K562 (cell line): Measurements from ENCODE around the gene ZBTB14. TPM values are rescaled to one million over a fixed set of nuclear protein-coding genes. Genes with fewer than 3 reads are reported as not detected.

Experiments used
- BHLHE40 ChIP-seq: IDR thresholded peaks from 2 replicates; pipeline ENCODE4 v1.6.1; 2011; ENCODE audit warnings: low read length, improper control_type of control experiment
- NFXL1 ChIP-seq: fragments of 450-650 bp; formaldehyde crosslinking; IDR thresholded peaks from 2 replicates; pipeline ENCODE4 v1.4.0; 2021; ENCODE audit warnings: mild to moderate bottlenecking
- RAD21 ChIP-seq, 2 experiments: fragments of 250-450 bp in 1 of 2; fragments of 450-650 bp in 1 of 2; sonication (Bioruptor Pico) in 1 of 2; formaldehyde crosslinking in 1 of 2; IDR thresholded peaks in 1 of 2; conservative IDR thresholded peaks in 1 of 2; 2 replicates each; pipeline versions ENCODE4 v1.4.0 to v1.8.0; 2020 to 2022; ENCODE audit warnings: mild to moderate bottlenecking in 2 of 2, moderate library complexity in 1 of 2
- SUPT5H ChIP-seq: fragments of 450-650 bp; IDR thresholded peaks from 2 replicates; pipeline ENCODE4 v1.6.1; 2016
- TCFL5 ChIP-seq: fragments of 250-450 bp; sonication (Bioruptor Pico); conservative IDR thresholded peaks from 2 replicates; pipeline ENCODE4 v1.6.1; 2021; ENCODE audit warnings: mild to moderate bottlenecking, moderate library complexity, matching md5 sums
- ZNF12 ChIP-seq: sonication (generic); formaldehyde crosslinking; IDR thresholded peaks from 2 replicates; pipeline ENCODE4 v1.4.0; 2020; ENCODE audit warnings: mild to moderate bottlenecking, missing genetic modification reagents
- ZNF583 ChIP-seq: fragments of 250-450 bp; sonication (Bioruptor Pico); IDR thresholded peaks from 2 replicates; pipeline ENCODE4 v1.4.0; 2020
- ZNF699 ChIP-seq: fragments of 250-450 bp; sonication (Bioruptor Pico); IDR thresholded peaks from 2 replicates; pipeline ENCODE4 v1.8.0; 2021; ENCODE audit warnings: mild to moderate bottlenecking, moderate library complexity; ENCODE audit not compliant: insufficient replicate concordance
- ZNF717 ChIP-seq: fragments of 250-450 bp; sonication (Bioruptor Pico); IDR thresholded peaks from 2 replicates; pipeline ENCODE4 v1.5.0; 2021
- polyA plus RNA-seq, 8 experiments: library from polyadenylated mRNA; depleted of rRNA in 4 of 8; stranded (reverse) in 5 of 8; unstranded in 3 of 8; fragments of >200 nt; fragmentation: Nextera tagmentation in 2 of 8; fragmentation: Illumina TruSeq in 1 of 8; extraction: Ambion mirVana in 2 of 8; extraction: Trizol in 1 of 8; gene quantifications; 2 replicates each; pipeline versions ENCODE4 v1.2.1 to v1.2.3, GENCODE V29; 2011 to 2014; ENCODE audit warnings: inconsistent platforms in 1 of 8, missing spikeins in 1 of 8
- total RNA-seq, 7 experiments: library from RNA; depleted of rRNA in 6 of 7; stranded (reverse); fragments of >200 nt in 6 of 7; fragmentation: Illumina TruSeq in 2 of 7; extraction: Trizol in 2 of 7; gene quantifications; 2 replicates each; pipeline versions ENCODE4 v1.2.1 to v1.2.3, GENCODE V29; 2011 to 2021; ENCODE audit warnings: low replicate concordance in 1 of 7
- TF ChIP-seq, protein P1 (sequence below): fragments of 250-450 bp; sonication (Bioruptor Pico); IDR thresholded peaks from 2 replicates; pipeline ENCODE4 v1.4.0; 2020; ENCODE audit warnings: mild to moderate bottlenecking
- TF ChIP-seq, protein P2 (sequence below): fragments of 250-450 bp; sonication (Bioruptor Pico); IDR thresholded peaks from 2 replicates; pipeline ENCODE4 v1.5.0; 2021; ENCODE audit warnings: mild to moderate bottlenecking, borderline replicate concordance
- TF ChIP-seq, protein P3 (sequence below): sonication (generic); formaldehyde crosslinking; IDR thresholded peaks from 2 replicates; pipeline ENCODE4 v1.9.0; 2022; ENCODE audit warnings: mild to moderate bottlenecking, missing genetic modification reagents
- TF ChIP-seq, protein P4 (sequence below): fragments of 250-450 bp; sonication (Bioruptor Pico); IDR thresholded peaks from 2 replicates; pipeline ENCODE4 v1.6.1; 2021; ENCODE audit warnings: mild to moderate bottlenecking

ZBTB14 gene
- total and polyA plus RNA-seq, 9 of the 15 experiments (the other 6 are each of a cell fraction or from before 2014, with no cell fraction given): 2.8 to 12.6 (median 9.0) TPM

DNA sequence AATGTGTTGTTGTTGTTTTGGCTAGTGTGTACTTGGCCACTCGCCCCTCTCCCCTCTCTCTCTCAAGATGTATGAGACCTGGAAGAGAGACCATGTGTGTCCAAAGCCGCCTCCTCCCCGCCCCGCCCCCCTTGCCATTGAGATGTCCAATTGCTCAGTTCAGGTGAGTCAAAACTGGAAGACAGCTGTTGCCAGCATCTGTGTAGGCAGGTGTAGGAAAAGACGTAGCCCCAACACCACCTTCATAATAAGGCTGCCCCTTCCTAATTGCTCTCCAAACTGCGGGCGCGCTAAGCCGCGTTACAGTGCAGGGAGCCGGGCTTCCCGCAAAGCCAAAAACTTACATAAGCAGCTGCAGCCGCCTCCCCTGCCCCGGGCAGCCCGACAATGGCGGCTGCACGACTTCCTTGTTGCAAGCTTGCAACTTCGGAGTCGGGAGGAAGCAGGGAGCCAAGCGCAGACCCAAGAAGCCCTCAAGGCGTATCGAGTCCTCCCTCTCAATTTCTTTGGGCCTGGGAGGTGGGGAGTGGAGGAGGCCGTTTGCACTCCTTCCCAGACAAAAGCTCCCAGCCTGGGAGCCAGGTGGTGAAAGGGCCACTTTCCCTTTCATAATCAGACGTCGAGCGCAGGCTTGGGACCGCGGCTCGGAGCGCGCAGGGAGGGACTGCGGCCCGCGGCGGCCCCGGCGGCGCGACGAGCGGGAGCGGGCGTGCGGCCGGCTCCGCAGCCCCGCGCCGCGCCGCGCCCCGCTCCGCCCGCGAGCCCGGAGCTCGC, 882 bp downstream of the ZBTB14 start (continued):
- TF ChIP-seq ZNF12 (CRISPR knock-in tag) (no peak), ZNF699 (CRISPR knock-in tag) (no peak), NFXL1 (CRISPR knock-in tag) (no peak), TCFL5 (CRISPR knock-in tag) (no peak), RAD21 (CRISPR knock-in tag; conservative IDR thresholded peaks at IDR 0.05 in 1 of 2, IDR thresholded peaks at IDR 0.05 in 1 of 2) (no peak), ZNF583 (CRISPR knock-in tag) (no peak), SUPT5H (no peak), ZNF717 (CRISPR knock-in tag) (no peak), BHLHE40 (0 out of 2 replicates have a peak, but pooled peaks have one; percentile 11)
- TF ChIP-seq, protein P1, sequence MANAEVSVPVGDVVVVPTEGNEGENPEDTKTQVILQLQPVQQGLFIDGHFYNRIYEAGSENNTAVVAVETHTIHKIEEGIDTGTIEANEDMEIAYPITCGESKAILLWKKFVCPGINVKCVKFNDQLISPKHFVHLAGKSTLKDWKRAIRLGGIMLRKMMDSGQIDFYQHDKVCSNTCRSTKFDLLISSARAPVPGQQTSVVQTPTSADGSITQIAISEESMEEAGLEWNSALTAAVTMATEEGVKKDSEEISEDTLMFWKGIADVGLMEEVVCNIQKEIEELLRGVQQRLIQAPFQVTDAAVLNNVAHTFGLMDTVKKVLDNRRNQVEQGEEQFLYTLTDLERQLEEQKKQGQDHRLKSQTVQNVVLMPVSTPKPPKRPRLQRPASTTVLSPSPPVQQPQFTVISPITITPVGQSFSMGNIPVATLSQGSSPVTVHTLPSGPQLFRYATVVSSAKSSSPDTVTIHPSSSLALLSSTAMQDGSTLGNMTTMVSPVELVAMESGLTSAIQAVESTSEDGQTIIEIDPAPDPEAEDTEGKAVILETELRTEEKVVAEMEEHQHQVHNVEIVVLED (CRISPR knock-in tag): no peak
- TF ChIP-seq, protein P2, sequence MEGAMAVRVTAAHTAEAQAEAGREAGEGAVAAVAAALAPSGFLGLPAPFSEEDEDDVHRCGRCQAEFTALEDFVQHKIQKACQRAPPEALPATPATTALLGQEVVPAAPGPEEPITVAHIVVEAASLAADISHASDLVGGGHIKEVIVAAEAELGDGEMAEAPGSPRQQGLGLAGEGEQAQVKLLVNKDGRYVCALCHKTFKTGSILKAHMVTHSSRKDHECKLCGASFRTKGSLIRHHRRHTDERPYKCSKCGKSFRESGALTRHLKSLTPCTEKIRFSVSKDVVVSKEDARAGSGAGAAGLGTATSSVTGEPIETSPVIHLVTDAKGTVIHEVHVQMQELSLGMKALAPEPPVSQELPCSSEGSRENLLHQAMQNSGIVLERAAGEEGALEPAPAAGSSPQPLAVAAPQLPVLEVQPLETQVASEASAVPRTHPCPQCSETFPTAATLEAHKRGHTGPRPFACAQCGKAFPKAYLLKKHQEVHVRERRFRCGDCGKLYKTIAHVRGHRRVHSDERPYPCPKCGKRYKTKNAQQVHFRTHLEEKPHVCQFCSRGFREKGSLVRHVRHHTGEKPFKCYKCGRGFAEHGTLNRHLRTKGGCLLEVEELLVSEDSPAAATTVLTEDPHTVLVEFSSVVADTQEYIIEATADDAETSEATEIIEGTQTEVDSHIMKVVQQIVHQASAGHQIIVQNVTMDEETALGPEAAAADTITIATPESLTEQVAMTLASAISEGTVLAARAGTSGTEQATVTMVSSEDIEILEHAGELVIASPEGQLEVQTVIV (CRISPR knock-in tag): no peak
- TF ChIP-seq, protein P3, sequence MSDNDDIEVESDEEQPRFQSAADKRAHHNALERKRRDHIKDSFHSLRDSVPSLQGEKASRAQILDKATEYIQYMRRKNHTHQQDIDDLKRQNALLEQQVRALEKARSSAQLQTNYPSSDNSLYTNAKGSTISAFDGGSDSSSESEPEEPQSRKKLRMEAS (CRISPR knock-in tag): no peak
- TF ChIP-seq, protein P4, sequence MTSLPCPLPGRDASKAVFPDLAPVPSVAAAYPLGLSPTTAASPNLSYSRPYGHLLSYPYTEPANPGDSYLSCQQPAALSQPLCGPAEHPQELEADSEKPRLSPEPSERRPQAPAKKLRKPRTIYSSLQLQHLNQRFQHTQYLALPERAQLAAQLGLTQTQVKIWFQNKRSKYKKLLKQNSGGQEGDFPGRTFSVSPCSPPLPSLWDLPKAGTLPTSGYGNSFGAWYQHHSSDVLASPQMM (CRISPR knock-in tag): no peak
